ENCODE measurements around the gene HAP1. TPM values are rescaled to one million over a fixed set of nuclear protein-coding genes. Genes with fewer than 3 reads are reported as not detected.

The HAP1 gene
- total RNA-seq, 1 experiment from 2014 or later = 2.5 TPM

- Mint-ChIP-seq H3K27ac (no peak overlapping the region), H3K9me3 (no peaks in the 10 kb centered on the region), H3K36me3 (ENCODE audit: insufficient read depth in 1 of 3, low read depth in 3 of 3) (peaks cover 4 to 17% (median 16%) of the 10 kb centered on the region in 3 experiments; a peak in 6 of 7 replicates), H3K4me1 (no peaks in the 10 kb centered on the region), H3K4me3 (no peak overlapping the region), H3K27me3 (ENCODE audit: low read depth) (no peaks in the 10 kb centered on the region; the same call in 1 of the 2 replicates)
- Histone ChIP-seq H2AFZ (ENCODE audit: low read length) (no peak overlapping the region), H4K5ac (ENCODE audit: insufficient read length, low read depth, low read length) (no peak overlapping the region), H3K4ac (ENCODE audit: low read depth, low read length) (no peak overlapping the region), H2BK12ac (ENCODE audit: insufficient read length, low read depth, low read length) (no peak overlapping the region), H4K8ac (replicated peaks; ENCODE audit: insufficient read length, low read depth, low read length) (no peak overlapping the region), H3K14ac (ENCODE audit: insufficient read depth, low read length) (no peak overlapping the region), H3K79me1 (ENCODE audit: insufficient read depth, low read depth, low read length, poor library complexity, severe bottlenecking) (no peaks in the 10 kb centered on the region), H4K91ac (ENCODE audit: insufficient read length, low read depth, low read length) (no peak overlapping the region), H3K27me3 (ENCODE audit: insufficient read depth, low read length) (no peaks in the 10 kb centered on the region), H3K18ac (ENCODE audit: insufficient read length, low read depth, low read length) (no peak overlapping the region), H3K9me3 (ENCODE audit: control insufficient read depth, low read depth, low read length) (no peaks in the 10 kb centered on the region), H3T11ph (ENCODE audit: low read length) (no peak overlapping the region), H3K56ac (ENCODE audit: insufficient read length, low read depth, low read length) (no peak overlapping the region), H2AK5ac (ENCODE audit: insufficient read length, low read length) (no peak overlapping the region), H2BK20ac (ENCODE audit: low read depth, low read length, poor library complexity, severe bottlenecking) (no peak overlapping the region), H4K20me1 (ENCODE audit: control insufficient read depth, insufficient read depth, insufficient read length) (no peaks in the 10 kb centered on the region), H3K27ac (ENCODE audit: insufficient read length, low read depth, low read length) (no peak overlapping the region), H3K79me2 (ENCODE audit: insufficient read depth, low read length) (no peaks in the 10 kb centered on the region), H3K9ac (ENCODE audit: extremely low read depth, insufficient read length, low read length) (no peak overlapping the region), H3K23ac (ENCODE audit: insufficient read length, low read depth, low read length) (no peak overlapping the region), H2BK5ac (ENCODE audit: insufficient read length, low read length) (no peak overlapping the region), H3K4me1 (ENCODE audit: insufficient read depth, low read length) (no peaks in the 10 kb centered on the region), H3K23me2 (ENCODE audit: insufficient read length, low read depth, low read length, poor library complexity, severe bottlenecking) (no peaks in the 10 kb centered on the region), H2BK120ac (ENCODE audit: low read depth, low read length, poor library complexity, severe bottlenecking) (no peak overlapping the region), H3K4me2 (ENCODE audit: insufficient read depth, insufficient read length, low read length) (no peak overlapping the region), H2BK15ac (ENCODE audit: low read depth, low read length) (no peak overlapping the region)
- no peak for DNase-seq
- no CpG with 5 or more reads among the region's 4 CpGs for WGBS (ENCODE audit: extremely low coverage, insufficient read length, low lambda C conversion rate)
- TF ChIP-seq, protein P1, sequence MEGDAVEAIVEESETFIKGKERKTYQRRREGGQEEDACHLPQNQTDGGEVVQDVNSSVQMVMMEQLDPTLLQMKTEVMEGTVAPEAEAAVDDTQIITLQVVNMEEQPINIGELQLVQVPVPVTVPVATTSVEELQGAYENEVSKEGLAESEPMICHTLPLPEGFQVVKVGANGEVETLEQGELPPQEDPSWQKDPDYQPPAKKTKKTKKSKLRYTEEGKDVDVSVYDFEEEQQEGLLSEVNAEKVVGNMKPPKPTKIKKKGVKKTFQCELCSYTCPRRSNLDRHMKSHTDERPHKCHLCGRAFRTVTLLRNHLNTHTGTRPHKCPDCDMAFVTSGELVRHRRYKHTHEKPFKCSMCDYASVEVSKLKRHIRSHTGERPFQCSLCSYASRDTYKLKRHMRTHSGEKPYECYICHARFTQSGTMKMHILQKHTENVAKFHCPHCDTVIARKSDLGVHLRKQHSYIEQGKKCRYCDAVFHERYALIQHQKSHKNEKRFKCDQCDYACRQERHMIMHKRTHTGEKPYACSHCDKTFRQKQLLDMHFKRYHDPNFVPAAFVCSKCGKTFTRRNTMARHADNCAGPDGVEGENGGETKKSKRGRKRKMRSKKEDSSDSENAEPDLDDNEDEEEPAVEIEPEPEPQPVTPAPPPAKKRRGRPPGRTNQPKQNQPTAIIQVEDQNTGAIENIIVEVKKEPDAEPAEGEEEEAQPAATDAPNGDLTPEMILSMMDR (conservative IDR thresholded peaks at IDR 0.05) = no peak
Observed at GRCh38 chr17:41750862-41751261, 16.4 kb upstream of the HAP1 start.
